K562 (cell line): ENCODE data around the gene MTMR12. TPM values are rescaled to one million over a fixed set of nuclear protein-coding genes. Genes with fewer than 3 reads are reported as not detected.

Experiments used
- AFF4 ChIP-seq: sonication (generic); formaldehyde crosslinking; IDR thresholded peaks from 2 replicates; pipeline ENCODE4 v1.8.0; 2023; ENCODE audit warnings: mild to moderate bottlenecking, missing genetic modification reagents
- ATF7 ChIP-seq: fragments of 450-650 bp; IDR thresholded peaks from 2 replicates; pipeline ENCODE4 v1.7.1; 2014; ENCODE audit warnings: mild to moderate bottlenecking, moderate library complexity
- BCL6 ChIP-seq: fragments of 250-450 bp; sonication (Bioruptor Pico); IDR thresholded peaks from 2 replicates; pipeline ENCODE4 v1.4.0; 2020
- BDP1 ChIP-seq: IDR thresholded peaks from 3 replicates; pipeline ENCODE4 v1.6.1; 2011; ENCODE audit not compliant: insufficient read length, insufficient read depth
- EP400 ChIP-seq: fragments of 450-650 bp; IDR thresholded peaks from 2 replicates; pipeline ENCODE4 v1.6.1; 2017; ENCODE audit warnings: antibody characterized with exemption, mild to moderate bottlenecking, moderate library complexity
- FUS ChIP-seq: fragments of 200-400 bp; formaldehyde crosslinking; optimal IDR thresholded peaks from 2 replicates; pipeline ENCODE3; 2017; ENCODE audit warnings: low read depth, low read length
- JUND ChIP-seq, 2 experiments: IDR thresholded peaks; 2 replicates in 1 of 2; 3 replicates in 1 of 2; pipeline ENCODE4 v1.6.1; 2011; ENCODE audit warnings: borderline replicate concordance in 2 of 2, low read depth in 2 of 2, low read length in 2 of 2, improper control_type of control experiment in 1 of 2, missing biosample characterization in 1 of 2, missing genetic modification characterization in 1 of 2, missing genetic modification reagents in 1 of 2
- MECOM ChIP-seq: fragments of 250-450 bp; sonication (Bioruptor Pico); IDR thresholded peaks from 2 replicates; pipeline ENCODE4 v1.8.0; 2022; ENCODE audit warnings: inconsistent platforms
- MIER1 ChIP-seq: fragments of 450-650 bp; IDR thresholded peaks from 2 replicates; pipeline ENCODE4 v1.6.1; 2016; ENCODE audit warnings: antibody characterized with exemption, mild to moderate bottlenecking, low read depth
- PHTF2 ChIP-seq: fragments of 250-450 bp; sonication (Bioruptor Pico); IDR thresholded peaks from 2 replicates; pipeline ENCODE4 v1.5.0; 2021; ENCODE audit warnings: mild to moderate bottlenecking
- POU5F1 ChIP-seq: fragments of 150-350 bp; IDR thresholded peaks from 2 replicates; pipeline ENCODE4 v1.6.1; 2014; ENCODE audit warnings: borderline replicate concordance, low read length, low read depth, mild to moderate bottlenecking; ENCODE audit not compliant: partially characterized antibody
- RBM25 ChIP-seq: fragments of 200-400 bp; formaldehyde crosslinking; IDR thresholded peaks from 2 replicates; pipeline ENCODE4 v1.6.1; 2018; ENCODE audit warnings: low read length, low read depth, moderate library complexity; ENCODE audit not compliant: severe bottlenecking
- RUNX1 ChIP-seq: sonication (generic); IDR thresholded peaks from 2 replicates; pipeline ENCODE4 v1.6.1; 2016; ENCODE audit warnings: antibody characterized with exemption, low read depth
- SNIP1 ChIP-seq: fragments of 450-650 bp; IDR thresholded peaks from 2 replicates; pipeline ENCODE4 v1.7.1; 2017; ENCODE audit warnings: low read depth, mild to moderate bottlenecking
- STAT5A ChIP-seq: IDR thresholded peaks from 2 replicates; pipeline ENCODE4 v1.6.1; 2012; ENCODE audit warnings: low read length, inconsistent platforms, borderline replicate concordance
- ZBTB2 ChIP-seq: fragments of 450-650 bp; IDR thresholded peaks from 2 replicates; pipeline ENCODE4 v1.6.1; 2016; ENCODE audit warnings: antibody characterized with exemption
- ZNF282 ChIP-seq: sonication (generic); formaldehyde crosslinking; IDR thresholded peaks from 2 replicates; pipeline ENCODE4 v1.8.1; 2023; ENCODE audit warnings: missing genetic modification reagents
- ZNF586 ChIP-seq: fragments of 450-650 bp; formaldehyde crosslinking; conservative IDR thresholded peaks from 2 replicates; pipeline ENCODE4 v1.4.0; 2020; ENCODE audit warnings: mild to moderate bottlenecking, moderate library complexity
- ZNF76 ChIP-seq: fragments of 250-450 bp; sonication (Bioruptor Pico); IDR thresholded peaks from 2 replicates; pipeline ENCODE4 v1.4.0; 2020; ENCODE audit warnings: mild to moderate bottlenecking, moderate library complexity, borderline replicate concordance
- ZNF766 ChIP-seq: fragments of 200-800 bp; sonication (Bioruptor generic); conservative IDR thresholded peaks from 2 replicates; pipeline ENCODE4 v1.6.1; 2016; ENCODE audit warnings: missing genetic modification characterization, missing compliant biosample characterization
- polyA plus RNA-seq, 8 experiments: library from polyadenylated mRNA; depleted of rRNA in 4 of 8; stranded (reverse) in 5 of 8; unstranded in 3 of 8; fragments of >200 nt; fragmentation: Nextera tagmentation in 2 of 8; fragmentation: Illumina TruSeq in 1 of 8; extraction: Ambion mirVana in 2 of 8; extraction: Trizol in 1 of 8; gene quantifications; 2 replicates each; pipeline versions ENCODE4 v1.2.1 to v1.2.3, GENCODE V29; 2011 to 2014; ENCODE audit warnings: inconsistent platforms in 1 of 8, missing spikeins in 1 of 8
- total RNA-seq, 7 experiments: library from RNA; depleted of rRNA in 6 of 7; stranded (reverse); fragments of >200 nt in 6 of 7; fragmentation: Illumina TruSeq in 2 of 7; extraction: Trizol in 2 of 7; gene quantifications; 2 replicates each; pipeline versions ENCODE4 v1.2.1 to v1.2.3, GENCODE V29; 2011 to 2021; ENCODE audit warnings: low replicate concordance in 1 of 7
- TF ChIP-seq, protein P1 (sequence below): fragments of 250-450 bp; sonication (Bioruptor Pico); IDR thresholded peaks from 2 replicates; pipeline ENCODE4 v1.8.0; 2021; ENCODE audit warnings: borderline replicate concordance, mild to moderate bottlenecking, moderate library complexity; ENCODE audit not compliant: poor library complexity, severe bottlenecking

Gene MTMR12
- total and polyA plus RNA-seq, 9 of the 15 experiments (the other 6 are each of a cell fraction or from before 2014, with no cell fraction given), result 4.0 to 28.7 (median 17.1) TPM

DNA sequence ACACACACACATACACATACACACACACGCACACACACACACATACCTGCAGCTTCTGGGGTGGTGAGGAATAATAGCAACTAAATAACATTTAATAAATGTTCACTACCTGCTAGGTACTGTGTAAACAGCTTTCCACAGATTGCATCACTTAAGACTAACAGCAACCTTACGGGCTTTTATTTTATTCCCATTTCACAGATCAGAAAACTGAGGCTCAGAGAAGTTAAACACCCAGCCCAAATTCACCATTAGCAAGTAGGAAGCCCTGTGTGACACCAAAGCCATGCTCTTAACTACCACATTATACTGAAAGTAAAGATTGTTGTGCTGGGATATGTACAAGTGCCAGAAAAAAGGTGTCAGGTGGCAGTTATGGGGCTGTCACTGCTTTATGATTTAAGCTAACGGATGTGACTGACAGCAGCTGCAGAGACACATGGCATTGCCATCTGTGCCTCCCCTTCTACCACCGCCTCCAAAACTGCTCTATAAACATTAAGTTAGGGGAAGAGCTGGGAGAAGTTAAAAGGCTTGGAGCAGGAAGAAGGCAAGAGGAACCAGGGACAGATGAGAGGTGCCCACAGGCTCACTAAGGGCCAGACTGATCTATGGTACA lies 13.6 kb downstream of the MTMR12 start (continued):
- TF ChIP-seq AFF4 (no peak), JUND (IDR thresholded peaks at IDR 0.05; ENCODE audit: borderline replicate concordance, low read depth, low read length) (no peak), JUND (tag; IDR thresholded peaks at IDR 0.05; ENCODE audit: borderline replicate concordance, low read depth, low read length) (no peak; the same call in 2 of the 3 replicates), POU5F1 (no peak), ZNF766 (CRISPR knock-in tag) (no peak), ZNF282 (CRISPR knock-in tag) (no peak), ZNF76 (CRISPR knock-in tag) (no peak), STAT5A (no peak), ATF7 (no peak), MIER1 (no peak), BDP1 (no peak), ZBTB2 (no peak), ZNF586 (no peak), RBM25 (peak; percentile 99), SNIP1 (no peak), PHTF2 (CRISPR knock-in tag) (no peak), RUNX1 (no peak), EP400 (no peak), BCL6 (CRISPR knock-in tag) (no peak), FUS (no peak), MECOM (CRISPR knock-in tag) (no peak)
- TF ChIP-seq, protein P1, sequence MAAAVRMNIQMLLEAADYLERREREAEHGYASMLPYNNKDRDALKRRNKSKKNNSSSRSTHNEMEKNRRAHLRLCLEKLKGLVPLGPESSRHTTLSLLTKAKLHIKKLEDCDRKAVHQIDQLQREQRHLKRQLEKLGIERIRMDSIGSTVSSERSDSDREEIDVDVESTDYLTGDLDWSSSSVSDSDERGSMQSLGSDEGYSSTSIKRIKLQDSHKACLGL, result no peak
